Measurements from ENCODE around the gene PPIL1.

Gene PPIL1

DNA sequence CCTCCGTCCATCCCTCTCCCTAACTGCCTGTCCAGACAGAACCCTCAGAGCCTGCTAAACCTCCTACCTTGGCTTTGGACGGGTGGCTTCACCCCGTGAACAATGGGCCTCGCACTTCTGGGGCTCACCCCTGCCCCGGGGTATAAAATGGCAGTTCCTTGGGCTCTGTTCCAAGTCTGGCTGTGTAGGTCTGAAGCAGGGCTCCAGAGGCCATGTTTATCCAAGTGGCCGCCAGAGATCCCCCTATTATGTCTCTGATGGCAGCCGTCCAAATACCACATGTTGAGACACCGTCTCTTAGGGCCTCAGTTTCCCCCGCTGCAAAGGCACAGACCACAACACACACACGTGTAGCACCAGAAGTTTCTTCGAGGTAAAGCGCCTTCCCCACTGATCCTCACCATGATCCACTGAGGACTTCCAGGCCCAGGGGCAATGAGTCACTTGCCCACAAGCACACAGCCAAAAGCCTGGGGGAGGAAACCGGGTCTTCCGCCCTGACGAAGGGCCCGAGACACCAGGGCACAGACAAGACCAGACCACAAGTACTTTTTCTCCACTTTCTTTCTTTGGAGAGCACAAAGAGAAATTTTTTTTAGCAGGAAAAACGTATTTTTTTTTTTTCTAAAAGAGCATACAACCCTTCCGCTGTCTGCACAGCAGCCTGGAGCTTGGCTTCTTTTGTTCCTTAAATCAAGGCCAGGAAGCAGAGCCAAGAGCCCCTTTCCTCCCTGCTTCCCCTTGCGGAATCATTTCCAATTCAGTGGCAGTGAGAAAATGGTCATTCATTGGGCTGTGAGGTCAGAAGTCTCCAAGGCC lies 47.1 kb downstream of the PPIL1 start:
- H3K9ac ChIP-seq (ENCODE audit: low read length): no peak overlapping the region
- no peak for TF ChIP-seq CTCF (IDR thresholded peaks at IDR 0.05; ENCODE audit: insufficient read depth, low read length, poor library complexity, severe bottlenecking)
- TF ChIP-seq EZH2phosphoT487 (conservative IDR thresholded peaks at IDR 0.05; ENCODE audit: low read length): no peak
- H3K4me2 ChIP-seq (ENCODE audit: low read depth, low read length, poor library complexity, severe bottlenecking): no peak overlapping the region
- H3K27me3 ChIP-seq (ENCODE audit: low read length): no peaks in the 10 kb centered on the region
- no peak overlapping the region for H3K27ac ChIP-seq (ENCODE audit: low read depth, low read length)
- no peaks in the 10 kb centered on the region for H3K9me2 ChIP-seq (replicated peaks; ENCODE audit: insufficient read depth, low read length)
- no peaks in the 10 kb centered on the region for H3K9me3 ChIP-seq (ENCODE audit: insufficient read depth, low read length)
- no peak overlapping the region for H2AFZ ChIP-seq (ENCODE audit: low read depth, low read length, severe bottlenecking)
- H3K4me3 ChIP-seq (ENCODE audit: insufficient read depth, low read length, poor library complexity, severe bottlenecking): no peak overlapping the region
- H4K20me1 ChIP-seq (ENCODE audit: low read depth, low read length): no peaks in the 10 kb centered on the region
- H3K36me3 ChIP-seq (ENCODE audit: low read length): no peaks in the 10 kb centered on the region
- no peaks in the 10 kb centered on the region for H3K79me2 ChIP-seq (ENCODE audit: insufficient read depth, low read length)
- no peaks in the 10 kb centered on the region for H3F3A ChIP-seq (ENCODE audit: insufficient read depth)

- Histone ChIP-seq H3K4me2 (ENCODE audit: low read depth, low read length, poor library complexity, severe bottlenecking) (no peak overlapping the region), H4K20me1 (ENCODE audit: low read depth, low read length) (no peaks in the 10 kb centered on the region), H3K27me3 (ENCODE audit: low read length) (no peaks in the 10 kb centered on the region), H3K36me3 (ENCODE audit: low read length) (no peaks in the 10 kb centered on the region), H3K9me3 (ENCODE audit: insufficient read depth, low read length) (no peaks in the 10 kb centered on the region), H3K27ac (ENCODE audit: low read depth, low read length) (no peak overlapping the region), H2AFZ (ENCODE audit: low read depth, low read length, severe bottlenecking) (no peak overlapping the region), H3K9me2 (replicated peaks; ENCODE audit: insufficient read depth, low read length) (no peaks in the 10 kb centered on the region), H3K9ac (ENCODE audit: low read length) (no peak overlapping the region), H3K4me3 (ENCODE audit: insufficient read depth, low read length, poor library complexity, severe bottlenecking) (no peak overlapping the region), H3K79me2 (ENCODE audit: insufficient read depth, low read length) (no peaks in the 10 kb centered on the region), H3F3A (ENCODE audit: insufficient read depth) (no peaks in the 10 kb centered on the region)
- TF ChIP-seq CTCF (IDR thresholded peaks at IDR 0.05; ENCODE audit: insufficient read depth, low read length, poor library complexity, severe bottlenecking) (no peak), EZH2phosphoT487 (conservative IDR thresholded peaks at IDR 0.05; ENCODE audit: low read length) (no peak)
Measured at GRCh38 chr6:36826520-36827227, 47.9 kb downstream of the PPIL1 start.

DNA sequence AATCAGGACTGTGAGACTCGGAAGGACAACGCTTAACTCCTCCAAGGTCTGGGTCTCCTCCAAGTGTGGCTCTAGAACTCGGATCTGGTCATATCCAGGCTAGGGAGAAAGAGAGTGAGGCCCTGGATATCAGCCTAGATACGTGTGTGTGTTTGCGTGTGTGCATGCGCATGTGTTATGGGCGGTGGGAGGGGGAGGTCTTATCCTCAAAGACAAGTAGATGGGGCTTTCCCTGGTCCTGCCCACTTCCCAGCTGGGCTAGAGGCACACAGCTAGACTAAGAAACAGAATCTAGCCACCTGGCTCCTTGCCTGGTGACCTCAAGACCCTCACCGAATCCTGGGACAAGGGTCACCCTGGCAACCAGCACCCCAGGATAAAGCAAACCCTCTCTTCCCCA lies 48.6 kb downstream of the PPIL1 start:
- TF ChIP-seq CTCF (IDR thresholded peaks at IDR 0.05; ENCODE audit: insufficient read depth, low read length, poor library complexity, severe bottlenecking) (no peak), EZH2phosphoT487 (conservative IDR thresholded peaks at IDR 0.05; ENCODE audit: low read length) (no peak)
- Histone ChIP-seq H3K4me3 (ENCODE audit: insufficient read depth, low read length, poor library complexity, severe bottlenecking) (no peak overlapping the region), H3K79me2 (ENCODE audit: insufficient read depth, low read length) (no peaks in the 10 kb centered on the region), H3K9ac (ENCODE audit: low read length) (no peak overlapping the region), H3K9me3 (ENCODE audit: insufficient read depth, low read length) (no peaks in the 10 kb centered on the region), H4K20me1 (ENCODE audit: low read depth, low read length) (no peaks in the 10 kb centered on the region), H3K27ac (ENCODE audit: low read depth, low read length) (no peak overlapping the region), H3K36me3 (ENCODE audit: low read length) (no peaks in the 10 kb centered on the region), H3K27me3 (ENCODE audit: low read length) (no peaks in the 10 kb centered on the region), H3K4me2 (ENCODE audit: low read depth, low read length, poor library complexity, severe bottlenecking) (no peak overlapping the region), H2AFZ (ENCODE audit: low read depth, low read length, severe bottlenecking) (no peak overlapping the region), H3F3A (ENCODE audit: insufficient read depth) (no peaks in the 10 kb centered on the region), H3K9me2 (replicated peaks; ENCODE audit: insufficient read depth, low read length) (no peaks in the 10 kb centered on the region)
